NCI-H2227 (cell line): ENCODE data around the gene HECW1.

Experiments used
- DNase-seq: peaks from one replicate; lab custom pipeline; 2025; ENCODE audit not compliant: unreplicated experiment; lab: John Stamatoyannopoulos, UW

The HECW1 gene

GRCh38 chr7:43142703-43143102 lies 30.3 kb downstream of the HECW1 start:
- DNase-seq, result no peak

GRCh38 chr7:43143918-43144589 lies 31.6 kb downstream of the HECW1 start:
- no peak for DNase-seq

- no peak for DNase-seq
Measured at GRCh38 chr7:43148161-43148731, 35.8 kb downstream of the HECW1 start.

- no peak for DNase-seq
Measured at GRCh38 chr7:43151076-43151475, 38.6 kb downstream of the HECW1 start.

GRCh38 chr7:43152696-43153095 lies 40.2 kb downstream of the HECW1 start:
- no peak for DNase-seq

GRCh38 chr7:43155636-43156035 lies 43.2 kb downstream of the HECW1 start:
- no peak for DNase-seq

GRCh38 chr7:43163885-43164284 lies 51.4 kb downstream of the HECW1 start:
- no peak for DNase-seq

GRCh38 chr7:43164757-43165156 lies 52.3 kb downstream of the HECW1 start:
- DNase-seq, result no peak

- no peak for DNase-seq
Measured at GRCh38 chr7:43166686-43167085, 54.2 kb downstream of the HECW1 start.

GRCh38 chr7:43169076-43169475 lies 56.6 kb downstream of the HECW1 start:
- no peak for DNase-seq

- no peak for DNase-seq
Measured at GRCh38 chr7:43170571-43170970, 58.1 kb downstream of the HECW1 start.

- DNase-seq, result no peak
Measured at GRCh38 chr7:43175570-43176200, 63.2 kb downstream of the HECW1 start.

- no peak for DNase-seq
Measured at GRCh38 chr7:43179393-43179792, 66.9 kb downstream of the HECW1 start.

GRCh38 chr7:43192806-43193460 lies 80.5 kb downstream of the HECW1 start:
- DNase-seq, result no peak

- no peak for DNase-seq
Measured at GRCh38 chr7:43193893-43194292, 81.4 kb downstream of the HECW1 start.

- no peak for DNase-seq
Measured at GRCh38 chr7:43195256-43195655, 82.8 kb downstream of the HECW1 start.

- DNase-seq, result no peak
Measured at GRCh38 chr7:43195768-43196167, 83.3 kb downstream of the HECW1 start.

- DNase-seq, result no peak
Measured at GRCh38 chr7:43196379-43196778, 83.9 kb downstream of the HECW1 start.

GRCh38 chr7:43198016-43198415 lies 85.6 kb downstream of the HECW1 start:
- DNase-seq, result no peak

GRCh38 chr7:43198599-43199090 lies 86.2 kb downstream of the HECW1 start:
- no peak for DNase-seq

- no peak for DNase-seq
Measured at GRCh38 chr7:43199371-43200160, 87.1 kb downstream of the HECW1 start.
